Activated CD8-positive, alpha-beta T cell treated with anti-CD3 and anti-CD28 coated beads for 36 hours (primary cell): Measurements from ENCODE around the gene PARD6G. TPM values are rescaled to one million over a fixed set of nuclear protein-coding genes. Genes with fewer than 3 reads are reported as not detected.

Experiments used
- ATAC-seq: fragments of 200-7000 bp; cut with Tn5 transposase; one replicate; pipeline ENCODE4 v1.10.0; 2021; ENCODE audit warnings: mild to moderate bottlenecking, moderate library complexity
- CTCF ChIA-PET: fragments of 350-600 bp; sonication (Branson Sonifier 250); formaldehyde crosslinking; loops from one replicate; lab custom pipeline; 2021; ENCODE audit warnings: antibody characterized with exemption; lab: Charles Lee
- POLR2A ChIA-PET: fragments of 350-600 bp; sonication (Branson Sonifier 250); formaldehyde crosslinking; loops from one replicate; lab custom pipeline; 2021; ENCODE audit warnings: antibody characterized with exemption; lab: Charles Lee
- DNase-seq: peaks from one replicate; pipeline ENCODE4 v3.0.0-alpha.2; 2020
- H3K27ac Mint-ChIP-seq: one replicate; pipeline ENCODE4 v1.8.0; 2021; ENCODE audit warnings: mild to moderate bottlenecking, mixed read lengths
- H3K27me3 Mint-ChIP-seq: one replicate; pipeline ENCODE4 v1.8.0; 2021; ENCODE audit warnings: mixed read lengths
- H3K36me3 Mint-ChIP-seq: one replicate; pipeline ENCODE4 v1.8.0; 2021; ENCODE audit warnings: low read depth, mixed read lengths
- H3K4me1 Mint-ChIP-seq: one replicate; pipeline ENCODE4 v1.8.0; 2021; ENCODE audit warnings: low read depth, mixed read lengths
- H3K4me3 Mint-ChIP-seq: one replicate; pipeline ENCODE4 v1.8.0; 2021; ENCODE audit warnings: mild to moderate bottlenecking, moderate library complexity, mixed read lengths
- H3K9me3 Mint-ChIP-seq: one replicate; pipeline ENCODE4 v1.8.0; 2021; ENCODE audit warnings: mixed read lengths
- intact Hi-C: fragments of 100-400 bp; cut with micrococcal nuclease; formaldehyde crosslinking; loops from one replicate; pipeline ENCODE4 v1.10.0; 2022
- total RNA-seq, 2 experiments: library from RNA; stranded (reverse); gene quantifications; one replicate each; pipeline ENCODE4 v1.2.3, GENCODE V29; 2021
- TF ChIP-seq, protein P1 (sequence below): fragments of 200-600 bp; IDR thresholded peaks from one replicate; pipeline ENCODE4 v1.8.0; 2022; ENCODE audit warnings: antibody characterized with exemption, mild to moderate bottlenecking

The PARD6G gene
- total RNA-seq, 2 experiments from 2014 or later, result 0.16 to 0.23 TPM

DNA sequence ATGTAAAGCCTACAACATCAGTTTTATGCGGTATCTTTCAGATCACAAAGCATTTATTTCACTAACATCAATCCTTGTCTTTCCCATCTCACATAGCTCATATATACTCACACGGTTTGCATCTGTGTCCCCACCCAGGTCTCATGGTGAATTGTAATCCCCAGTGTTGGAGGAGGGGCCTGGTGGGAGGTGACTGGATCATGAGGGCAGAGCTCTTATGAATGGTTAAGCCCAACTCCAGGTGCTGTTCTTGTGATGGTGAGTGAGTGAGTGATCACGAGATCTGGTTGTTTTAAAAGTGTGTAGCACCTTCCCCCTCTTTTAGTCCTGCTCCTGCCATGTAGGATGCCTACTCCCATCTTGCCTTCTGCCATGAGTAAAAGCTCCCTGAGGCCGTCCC lies 42.0 kb downstream of the PARD6G start:
- no peak overlapping the region for H3K27ac Mint-ChIP-seq
- CTCF ChIA-PET, result interaction anchor here (1.1 to 1.7 kb wide), 2 partner anchors 34 to 46 kb away, joined by 4 to 6 read pairs; no protein-coding TSS in a partner anchor
- POLR2A ChIA-PET, result no interaction called here
- ATAC-seq (no peak), DNase-seq (no peak)
- H3K36me3 Mint-ChIP-seq, result no peaks in the 10 kb centered on the region
- TF ChIP-seq, protein P1, sequence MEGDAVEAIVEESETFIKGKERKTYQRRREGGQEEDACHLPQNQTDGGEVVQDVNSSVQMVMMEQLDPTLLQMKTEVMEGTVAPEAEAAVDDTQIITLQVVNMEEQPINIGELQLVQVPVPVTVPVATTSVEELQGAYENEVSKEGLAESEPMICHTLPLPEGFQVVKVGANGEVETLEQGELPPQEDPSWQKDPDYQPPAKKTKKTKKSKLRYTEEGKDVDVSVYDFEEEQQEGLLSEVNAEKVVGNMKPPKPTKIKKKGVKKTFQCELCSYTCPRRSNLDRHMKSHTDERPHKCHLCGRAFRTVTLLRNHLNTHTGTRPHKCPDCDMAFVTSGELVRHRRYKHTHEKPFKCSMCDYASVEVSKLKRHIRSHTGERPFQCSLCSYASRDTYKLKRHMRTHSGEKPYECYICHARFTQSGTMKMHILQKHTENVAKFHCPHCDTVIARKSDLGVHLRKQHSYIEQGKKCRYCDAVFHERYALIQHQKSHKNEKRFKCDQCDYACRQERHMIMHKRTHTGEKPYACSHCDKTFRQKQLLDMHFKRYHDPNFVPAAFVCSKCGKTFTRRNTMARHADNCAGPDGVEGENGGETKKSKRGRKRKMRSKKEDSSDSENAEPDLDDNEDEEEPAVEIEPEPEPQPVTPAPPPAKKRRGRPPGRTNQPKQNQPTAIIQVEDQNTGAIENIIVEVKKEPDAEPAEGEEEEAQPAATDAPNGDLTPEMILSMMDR, result no peak
- intact Hi-C loops, result no loop called here
- no peak overlapping the region for H3K4me3 Mint-ChIP-seq
- peaks cover 33% of the 10 kb centered on the region for H3K27me3 Mint-ChIP-seq
- H3K9me3 Mint-ChIP-seq, result no peaks in the 10 kb centered on the region
- peaks cover 16% of the 10 kb centered on the region for H3K4me1 Mint-ChIP-seq

DNA sequence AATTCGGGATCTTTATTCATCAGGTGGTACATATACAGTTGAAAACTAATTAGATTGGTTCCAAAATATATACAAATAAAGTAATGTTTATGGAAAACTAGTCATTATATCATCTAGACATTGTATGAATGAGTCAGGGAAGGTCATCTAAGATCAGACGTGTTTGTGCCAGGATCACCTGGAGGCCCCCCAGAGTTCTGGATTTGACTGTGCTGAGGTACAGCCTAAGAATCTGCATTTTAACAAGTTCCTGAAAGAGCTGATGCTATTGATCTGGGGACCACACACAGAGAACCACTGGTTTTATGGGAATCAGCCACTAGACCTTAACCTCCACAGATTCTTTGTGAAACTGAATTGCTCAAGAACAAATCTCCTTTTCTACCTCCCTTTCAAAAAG lies 43.2 kb downstream of the PARD6G start:
- Mint-ChIP-seq H3K9me3 (no peaks in the 10 kb centered on the region), H3K4me1 (peaks cover 16% of the 10 kb centered on the region), H3K36me3 (no peaks in the 10 kb centered on the region), H3K27me3 (peaks cover 35% of the 10 kb centered on the region), H3K27ac (no peak overlapping the region), H3K4me3 (no peak overlapping the region)
- DNase-seq, result peak; percentile 22
- POLR2A ChIA-PET, result interaction anchor here (0.8 kb wide), 1 partner anchor 9 kb away, joined by 3 read pairs; no protein-coding TSS in a partner anchor
- intact Hi-C loops, result no loop called here
- no peak for ATAC-seq
- TF ChIP-seq, protein P1, result no peak
- CTCF ChIA-PET, result interaction anchor here (2.5 to 4.5 kb wide), 2 partner anchors 33 to 46 kb away, joined by 11 to 28 read pairs; no protein-coding TSS in a partner anchor

DNA sequence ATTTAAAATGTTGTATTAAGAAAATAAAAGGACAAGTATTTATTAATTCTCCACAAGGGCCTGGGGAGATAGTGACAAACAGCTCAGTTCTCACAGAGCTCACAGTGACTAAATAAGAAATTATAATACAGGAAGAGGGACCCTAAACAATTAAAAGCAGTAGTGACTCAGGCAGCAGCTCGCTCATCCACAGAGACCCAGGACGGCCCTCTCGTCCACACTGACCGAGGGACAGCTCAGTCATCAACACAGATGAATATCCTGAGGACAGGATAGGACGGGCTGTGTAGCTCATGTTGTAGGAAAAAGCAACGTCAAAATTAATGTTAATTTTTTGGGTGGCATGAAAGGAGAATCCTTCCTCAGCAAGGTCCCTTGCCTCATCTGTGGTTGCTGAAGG lies 44.1 kb downstream of the PARD6G start:
- POLR2A ChIA-PET, result interaction anchor here (0.7 to 0.8 kb wide), 2 partner anchors 10 to 22 kb away, joined by 3 read pairs; no protein-coding TSS in a partner anchor
- H3K9me3 Mint-ChIP-seq, result no peaks in the 10 kb centered on the region
- no peaks in the 10 kb centered on the region for H3K36me3 Mint-ChIP-seq
- peaks cover 16% of the 10 kb centered on the region for H3K4me1 Mint-ChIP-seq
- CTCF ChIA-PET, result interaction anchor here (1.7 to 4.5 kb wide), 3 partner anchors 27 to 45 kb away, joined by 7 to 28 read pairs (median 11); no protein-coding TSS in a partner anchor
- DNase-seq, result no peak
- no peak for ATAC-seq
- TF ChIP-seq, protein P1, result no peak
- no peak overlapping the region for H3K4me3 Mint-ChIP-seq
- H3K27ac Mint-ChIP-seq, result no peak overlapping the region
- intact Hi-C loops, result no loop called here
- peaks cover 36% of the 10 kb centered on the region for H3K27me3 Mint-ChIP-seq

DNA sequence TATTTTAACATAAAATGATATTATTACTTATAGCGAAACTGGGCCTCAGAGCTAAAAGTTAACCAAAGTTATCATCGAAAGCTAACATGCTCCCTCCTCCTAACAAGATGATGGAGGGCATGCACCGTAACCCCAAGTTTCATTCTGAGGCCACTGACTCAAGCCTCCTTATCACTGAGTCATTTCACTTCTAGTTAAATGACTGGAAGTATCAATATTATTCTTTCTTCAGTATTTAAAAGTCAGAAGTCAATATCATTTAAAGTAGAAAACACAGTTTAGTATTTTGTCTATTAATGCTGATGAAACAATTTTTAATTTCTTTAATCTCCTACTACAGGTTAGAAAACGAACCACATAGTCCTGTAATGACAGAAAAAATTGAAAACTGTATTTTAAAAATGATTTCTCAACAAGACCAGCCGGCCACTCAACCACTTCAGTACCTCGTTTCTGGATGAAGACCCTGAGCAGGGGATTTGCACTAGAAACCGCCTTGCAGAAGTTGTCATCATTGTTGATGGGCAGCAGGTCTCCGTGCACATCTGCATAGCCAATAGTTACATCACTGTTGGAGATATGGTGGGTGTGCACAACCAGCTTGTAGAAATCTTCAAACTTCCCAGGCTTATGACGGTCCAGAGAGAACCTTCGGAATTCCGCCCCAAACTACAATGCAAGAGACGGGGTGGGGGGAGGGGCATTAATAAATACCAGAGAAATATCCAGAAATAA lies 44.9 kb downstream of the PARD6G start:
- DNase-seq (peak; percentile 72), ATAC-seq (peak; percentile 83)
- Mint-ChIP-seq H3K4me1 (peaks cover 16% of the 10 kb centered on the region), H3K4me3 (no peak overlapping the region), H3K9me3 (no peaks in the 10 kb centered on the region), H3K27ac (no peak overlapping the region), H3K27me3 (peaks cover 35% of the 10 kb centered on the region), H3K36me3 (no peaks in the 10 kb centered on the region)
- TF ChIP-seq, protein P1, result no peak
- intact Hi-C loops, result no loop called here
- ChIA-PET CTCF (interaction anchor here (1.0 to 4.5 kb wide), 4 partner anchors 26 to 218 kb away, joined by 4 to 28 read pairs (median 9); no protein-coding TSS in a partner anchor), POLR2A (no interaction called here)

DNA sequence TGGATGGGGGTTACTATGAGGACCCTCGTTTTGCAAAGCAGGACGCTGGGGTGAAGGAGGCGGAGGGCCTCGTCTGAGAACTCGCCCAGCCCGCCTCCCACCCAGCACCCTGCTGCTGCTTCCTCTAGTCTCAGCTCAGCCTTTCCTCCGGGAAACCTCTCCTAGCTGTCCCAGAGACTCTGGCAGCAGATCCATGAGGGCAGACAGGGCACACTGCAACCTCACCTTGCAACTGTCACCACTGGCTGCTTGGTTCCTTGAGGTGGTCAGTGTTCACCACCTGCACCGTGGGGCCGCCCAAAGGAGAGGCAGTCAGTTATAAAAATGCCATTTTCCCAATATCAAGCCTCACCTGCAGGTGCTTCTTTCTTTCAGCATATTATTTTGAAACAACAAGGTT lies 45.6 kb downstream of the PARD6G start:
- H3K27ac Mint-ChIP-seq, result no peak overlapping the region
- POLR2A ChIA-PET, result no interaction called here
- intact Hi-C loops, result no loop called here

More for the DNA sequence above, 45.6 kb downstream of the PARD6G start:
- DNase-seq (no peak), ATAC-seq (peak; percentile 31)
- no peak overlapping the region for H3K4me3 Mint-ChIP-seq
- H3K4me1 Mint-ChIP-seq, result peaks cover 16% of the 10 kb centered on the region
- H3K36me3 Mint-ChIP-seq, result no peaks in the 10 kb centered on the region
- no peaks in the 10 kb centered on the region for H3K9me3 Mint-ChIP-seq
- CTCF ChIA-PET, result interaction anchor here (1.0 to 4.5 kb wide), 2 partner anchors 44 to 217 kb away, joined by 4 to 28 read pairs; no protein-coding TSS in a partner anchor
- H3K27me3 Mint-ChIP-seq, result peaks cover 38% of the 10 kb centered on the region
- TF ChIP-seq, protein P1, result no peak
